ENCODE data around the gene BRD3.

The BRD3 gene

GRCh38 chr9:133981589-133981957 lies 86.3 kb downstream of the BRD3 start:
- TF ChIP-seq CTCF (IDR thresholded peaks at IDR 0.05; ENCODE audit: borderline replicate concordance, insufficient read depth, low read depth, low read length): no peak
- no peak overlapping the region for H3K4me3 ChIP-seq (ENCODE audit: low read depth, low read length)

DNA sequence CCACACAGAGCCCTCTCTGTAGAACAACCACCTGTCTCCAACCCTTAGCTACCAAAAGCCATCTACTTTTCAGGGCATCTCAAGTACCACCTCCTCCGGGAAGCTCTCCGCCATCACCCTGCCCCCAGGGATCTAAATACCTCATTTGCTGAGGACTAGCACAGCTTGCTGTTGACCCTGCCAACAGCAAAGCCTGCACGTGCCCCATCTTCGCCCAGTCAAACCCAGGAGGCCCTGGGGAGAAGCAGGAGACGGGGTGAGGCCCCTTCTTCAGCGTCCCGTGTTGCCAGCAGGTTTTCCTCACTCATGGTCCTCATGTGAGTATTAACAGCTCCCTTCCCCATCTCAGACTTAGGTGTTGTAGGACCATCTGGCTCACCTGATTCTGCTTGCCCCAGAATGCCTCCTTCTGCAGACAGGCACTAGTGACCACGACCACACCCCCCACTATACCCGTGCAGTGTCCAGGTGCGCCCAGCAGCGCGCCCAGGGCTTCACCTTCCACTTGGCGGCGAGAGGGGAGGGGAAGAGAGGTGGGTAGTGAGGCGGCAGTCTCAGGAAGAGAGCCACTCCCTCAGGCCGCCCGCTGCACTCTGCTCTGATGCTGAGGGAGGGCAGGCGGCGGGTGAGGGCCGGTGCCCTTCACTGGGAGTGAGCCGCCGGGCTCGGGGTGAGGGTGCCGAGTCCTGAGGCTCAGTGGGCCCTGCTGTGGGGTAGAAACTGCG lies 86.8 kb downstream of the BRD3 start:
- H3K4me3 ChIP-seq (ENCODE audit: low read depth, low read length): no peak overlapping the region
- TF ChIP-seq CTCF (IDR thresholded peaks at IDR 0.05; ENCODE audit: borderline replicate concordance, insufficient read depth, low read depth, low read length): no peak

All from GM12875 (cell line).